Astrocyte (in vitro differentiated cells and primary cell): ENCODE results near the gene SAMM50.

Experiments used
- CTCF ChIP-seq: IDR thresholded peaks from 2 replicates; pipeline ENCODE4 v1.5.1; 2011; ENCODE audit warnings: low read depth, mild to moderate bottlenecking, inconsistent platforms, low read length, moderate library complexity; ENCODE audit not compliant: insufficient read depth
- EZH2 ChIP-seq: IDR thresholded peaks from 2 replicates; pipeline ENCODE4 v1.6.1; 2012; ENCODE audit warnings: mild to moderate bottlenecking, low read length, inconsistent platforms; ENCODE audit not compliant: insufficient read depth

DNA sequence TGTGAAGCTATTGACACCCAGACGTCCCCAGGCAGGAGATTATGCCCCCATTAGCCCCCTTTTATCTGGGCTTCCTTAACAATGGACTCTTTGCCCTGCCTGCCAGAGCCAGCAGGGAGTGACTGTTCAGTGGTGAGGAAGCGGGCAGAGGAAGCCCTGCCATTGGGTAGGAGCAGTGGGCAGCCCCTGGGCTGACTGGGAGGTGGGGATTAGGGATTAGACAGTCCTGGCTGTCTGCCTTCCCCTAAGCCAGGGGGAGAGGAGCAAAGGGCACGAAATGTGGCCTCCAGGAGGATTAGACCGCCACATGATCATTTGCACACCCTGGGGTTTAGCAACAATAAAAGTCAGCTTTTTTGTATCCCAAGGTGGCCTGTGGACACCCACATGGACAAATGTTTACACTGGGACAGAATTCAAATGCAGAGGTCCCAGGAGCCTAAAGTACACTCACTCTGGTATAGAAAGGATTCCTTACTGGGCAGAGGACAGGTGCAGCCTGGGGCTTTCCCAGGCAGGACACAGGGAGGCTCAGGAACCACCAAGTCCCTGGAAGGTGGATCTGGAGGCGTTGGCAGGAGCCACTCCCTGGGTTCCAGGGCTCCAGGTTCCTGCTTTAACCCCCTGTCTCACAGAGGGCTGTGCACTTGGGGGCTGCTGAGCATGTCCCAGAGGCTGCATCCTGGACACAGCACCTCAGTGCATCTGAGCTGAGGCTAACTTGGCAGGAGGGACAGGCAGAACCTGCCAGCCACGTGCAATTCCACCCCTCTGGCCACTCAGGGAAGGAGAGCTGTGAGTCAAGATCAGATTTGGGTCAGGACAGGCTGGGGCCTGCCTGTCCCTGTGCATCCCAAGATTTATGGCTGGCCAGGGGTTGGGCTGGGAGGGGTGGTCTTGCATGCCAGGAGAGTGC, 29.6 kb upstream of the SAMM50 start:
- TF ChIP-seq CTCF (no peak), EZH2 (no peak)
